ENCODE measurements around the gene PHACTR1.

DNA sequence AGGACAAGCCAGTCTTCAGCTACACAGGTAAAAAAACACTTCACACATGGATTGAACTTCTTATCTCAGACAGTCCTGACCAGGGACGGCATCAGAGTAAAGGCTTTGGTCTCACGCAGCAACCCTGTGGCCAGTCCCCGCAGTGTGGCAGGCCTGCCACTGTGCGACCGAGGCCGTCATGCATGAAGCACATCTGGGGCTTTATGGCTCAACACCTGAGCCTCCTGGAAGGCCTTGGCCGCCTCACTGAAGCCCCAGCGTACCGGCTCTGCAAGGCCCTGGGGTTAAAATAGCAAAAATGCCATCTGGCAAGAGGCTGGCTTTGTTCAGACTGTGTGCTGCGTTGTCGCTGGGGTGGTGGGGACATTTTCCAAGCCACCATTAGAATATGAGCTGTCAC, 579.0 kb downstream of the PHACTR1 start:
- TF ChIP-seq, protein P1, sequence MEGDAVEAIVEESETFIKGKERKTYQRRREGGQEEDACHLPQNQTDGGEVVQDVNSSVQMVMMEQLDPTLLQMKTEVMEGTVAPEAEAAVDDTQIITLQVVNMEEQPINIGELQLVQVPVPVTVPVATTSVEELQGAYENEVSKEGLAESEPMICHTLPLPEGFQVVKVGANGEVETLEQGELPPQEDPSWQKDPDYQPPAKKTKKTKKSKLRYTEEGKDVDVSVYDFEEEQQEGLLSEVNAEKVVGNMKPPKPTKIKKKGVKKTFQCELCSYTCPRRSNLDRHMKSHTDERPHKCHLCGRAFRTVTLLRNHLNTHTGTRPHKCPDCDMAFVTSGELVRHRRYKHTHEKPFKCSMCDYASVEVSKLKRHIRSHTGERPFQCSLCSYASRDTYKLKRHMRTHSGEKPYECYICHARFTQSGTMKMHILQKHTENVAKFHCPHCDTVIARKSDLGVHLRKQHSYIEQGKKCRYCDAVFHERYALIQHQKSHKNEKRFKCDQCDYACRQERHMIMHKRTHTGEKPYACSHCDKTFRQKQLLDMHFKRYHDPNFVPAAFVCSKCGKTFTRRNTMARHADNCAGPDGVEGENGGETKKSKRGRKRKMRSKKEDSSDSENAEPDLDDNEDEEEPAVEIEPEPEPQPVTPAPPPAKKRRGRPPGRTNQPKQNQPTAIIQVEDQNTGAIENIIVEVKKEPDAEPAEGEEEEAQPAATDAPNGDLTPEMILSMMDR (IDR thresholded peaks at IDR 0.05) = no peak
- TF ChIP-seq POLR2AphosphoS5 (IDR thresholded peaks at IDR 0.05) = no peak
- no peak for TF ChIP-seq EP300 (IDR thresholded peaks at IDR 0.05)
- no peak for TF ChIP-seq POLR2A (IDR thresholded peaks at IDR 0.05)

All from stomach (tissue), 4 donors.